Heart right ventricle (tissue), 16 donors: Measurements from ENCODE around the gene ASZ1. TPM values are rescaled to one million over a fixed set of nuclear protein-coding genes. Genes with fewer than 3 reads are reported as not detected.

Experiments used
- ATAC-seq, 8 donors: fragments of 200-7000 bp; cut with Tn5 transposase; one replicate each; pipeline ENCODE4 v1.9.1; 2020; ENCODE audit warnings: mild to moderate bottlenecking in 8 of 8, moderate library complexity in 8 of 8, moderate number of reproducible peaks in 1 of 8
- DNase-seq, 2 donors: peaks; one replicate each; pipeline ENCODE4 v3.0.0-alpha.2; 2020
- H3K27ac ChIP-seq, 10 donors: fragments of 200-600 bp; sonication (generic) in 2 of 10; one replicate each; pipeline versions ENCODE4 v1.5.0 to v1.8.0; 2020 to 2022; ENCODE audit warnings: mild to moderate bottlenecking in 3 of 10
- H3K27me3 ChIP-seq, 7 donors: fragments of 200-600 bp; one replicate each; pipeline ENCODE4 v1.8.0; 2021 to 2022; ENCODE audit warnings: mild to moderate bottlenecking in 2 of 7
- H3K36me3 ChIP-seq, 9 donors: fragments of 200-600 bp; sonication (generic) in 1 of 9; one replicate each; pipeline versions ENCODE4 v1.5.0 to v1.8.0; 2020 to 2022; ENCODE audit warnings: mild to moderate bottlenecking in 2 of 9
- H3K4me1 ChIP-seq, 9 donors: fragments of 200-600 bp; sonication (generic) in 1 of 9; one replicate each; pipeline versions ENCODE4 v1.5.0 to v1.8.0; 2020 to 2022; ENCODE audit warnings: mild to moderate bottlenecking in 4 of 9
- H3K4me3 ChIP-seq, 10 donors: fragments of 200-600 bp; sonication (generic) in 2 of 10; one replicate each; pipeline versions ENCODE4 v1.5.0 to v1.8.0; 2020 to 2022; ENCODE audit warnings: mild to moderate bottlenecking in 7 of 10, moderate library complexity in 2 of 10
- H3K9me3 ChIP-seq, 11 donors: fragments of 200-600 bp in 10 of 11; sonication (generic) in 2 of 11; one replicate each; pipeline versions ENCODE4 v1.5.0 to v1.8.0; 2013 to 2022; ENCODE audit warnings: mild to moderate bottlenecking in 2 of 11, control low read depth in 1 of 11, moderate library complexity in 1 of 11
- CTCF ChIP-seq, 9 donors: fragments of 200-600 bp; sonication (generic) in 2 of 9; IDR thresholded peaks; one replicate each; pipeline versions ENCODE4 v1.5.0 to v1.8.0; 2021 to 2022; ENCODE audit warnings: antibody characterized with exemption in 9 of 9, mild to moderate bottlenecking in 5 of 9, moderate library complexity in 1 of 9
- WGBS, 2 donors: extraction: QIAGEN DNeasy Blood & Tissue Kit; methylation state at CpG; one replicate each; pipeline ENCODE4 v1.1.7; 2013; ENCODE audit warnings: inconsistent platforms in 1 of 2; 5-methylcytosine and 5-hydroxymethylcytosine counted together
- intact Hi-C, 10 donors: fragments of 100-400 bp; cut with DNase I; formaldehyde crosslinking; loops; one replicate each; pipeline versions ENCODE4 v1.11.1 to v1.14.2; 2022
- polyA plus RNA-seq, 2 donors: library from polyadenylated mRNA; stranded (reverse); fragments of 200-250 nt; gene quantifications; one replicate each; pipeline ENCODE4 v1.2.3, GENCODE V29; 2013
- total RNA-seq, 10 donors: library from RNA; stranded (reverse); fragmentation: NEBNext Ultra II Directional in 3 of 10; extraction: Animal tissue kit (Norgen Biotek cat#: 25700) in 3 of 10; gene quantifications; one replicate each; pipeline versions ENCODE4 v1.2.1 to v1.2.4, GENCODE V29; 2021 to 2023
- donor health status: Arrhythmogenic right ventricular cardiomyopathy.
- donor health status: ischemic (EF 13 %, LVEDD 7.1; RV severe dilation, severe dysfunction).
- donor health status: healthy with polysubstance abuse.
- donor health status: DM: no; HTN: yes; CAD: no.
- donor health status: DM: no; HTN: no; CAD: no.
- donor health status: ischemic (EF 25% LVEDD 6.9; RV normal size, moderate dysfunction).
- donor health status: ischemic (EF 25% LVEDD 5.7; RV mildly dilated, moderate dysfunction).
- donor health status: healthy.
- donor health status: DM: yes; HTN: yes; CAD: no.
- donor health status: Ischemic cardiomyopathy.
- donor health status: ischemic (EF 35%, LVEDD 5.7; RV mildly dilated, moderate dysfunction).
- donor health status: nonischemic (EF 11% LVEDD 7.7; RV severe dilation, severe dysfunction).
- donor health status: DM: yes; HTN: yes; CAD: no.
- donor health status: PGD.
- donor health status: ischemic (EF 29% LVEDD 5.4; RV normal size, mild dysfunction).
- donor health status: nonischemic (EF 23%, LVEDD 6.1; RV moderate dilation, normal function).

Gene ASZ1
- total and polyA plus RNA-seq, 12 donors: not detected

- WGBS, 2 donors: 81 to 92% methylated on average over 10 of the region's 10 CpGs
- intact Hi-C loops: no loop called here
- no peak overlapping the region for H3K4me3 ChIP-seq
- no peaks in the 10 kb centered on the region for H3K9me3 ChIP-seq
- DNase-seq (no peak), ATAC-seq (no peak)
- no peaks in the 10 kb centered on the region for H3K36me3 ChIP-seq
- no peak overlapping the region for H3K27ac ChIP-seq
- no peak for TF ChIP-seq CTCF (IDR thresholded peaks at IDR 0.05)
- peaks cover 0 to 63% (median 53%) of the 10 kb centered on the region in 7 donors for H3K27me3 ChIP-seq
- peaks cover 4 to 27% (median 18%) of the 10 kb centered on the region in 9 donors for H3K4me1 ChIP-seq
These were observed 106.8 kb downstream of the ASZ1 start for GRCh38 chr7:117320523-117320922.

- Histone ChIP-seq H3K9me3 (no peaks in the 10 kb centered on the region), H3K36me3 (no peaks in the 10 kb centered on the region), H3K4me1 (peaks cover 4 to 17% (median 14%) of the 10 kb centered on the region in 9 donors), H3K27ac (no peak overlapping the region), H3K4me3 (no peak overlapping the region), H3K27me3 (peaks cover 0 to 50% (median 39%) of the 10 kb centered on the region in 7 donors)
- 87 to 88% methylated on average over 3 of the region's 3 CpGs for WGBS, 2 donors
- ATAC-seq: no peak
- no peak for DNase-seq
- TF ChIP-seq CTCF (IDR thresholded peaks at IDR 0.05): no peak
- intact Hi-C loops: loop anchor here in 1 of 10 donors (5.0 kb wide), 1 partner anchor 1522 kb away; no protein-coding TSS in a partner anchor
These were observed 108.1 kb downstream of the ASZ1 start for GRCh38 chr7:117319181-117319580.

- intact Hi-C loops: no loop called here
- no peaks in the 10 kb centered on the region for H3K4me1 ChIP-seq
- no peak overlapping the region for H3K27ac ChIP-seq
- TF ChIP-seq CTCF (IDR thresholded peaks at IDR 0.05): no peak
- no peaks in the 10 kb centered on the region for H3K9me3 ChIP-seq
- no peak for ATAC-seq
- no peak for DNase-seq
- no peak overlapping the region for H3K4me3 ChIP-seq
- peaks cover 0 to 6% (median 0%) of the 10 kb centered on the region in 7 donors for H3K27me3 ChIP-seq
- H3K36me3 ChIP-seq: no peaks in the 10 kb centered on the region
These were observed 113.7 kb downstream of the ASZ1 start for GRCh38 chr7:117313582-117313981.

Other genes starting within 250 kb of the ASZ1 start
- 1 to 10 TPM in 1 of 10 donors, under 1 TPM in 6, not detected in 3; 0.08 to 1.4 (median 0.17) TPM for gene WNT2, start 104.4 kb downstream of the ASZ1 start, total RNA-seq
- under 1 TPM; 0.07 to 0.09 TPM for gene WNT2, start 104.4 kb downstream of the ASZ1 start, polyA plus RNA-seq
- gene CFTR, start 52.5 kb upstream of the ASZ1 start, total RNA-seq: under 1 TPM in 8 of 10 donors, not detected in 2; 0.06 to 0.95 (median 0.31) TPM
- gene CFTR, start 52.5 kb upstream of the ASZ1 start, polyA plus RNA-seq: under 1 TPM; 0.09 to 0.22 TPM